Mesenchymal stem cell (in vitro differentiated cells and primary cell): ENCODE data around the gene RNF227.

Source experiments
- DNase-seq: peaks from one replicate; pipeline ENCODE4 v3.0.0-alpha.2; 2013
- H2AFZ ChIP-seq: one replicate; pipeline ENCODE4 v1.6.1; 2013; ENCODE audit warnings: low read depth, mild to moderate bottlenecking, control low read depth, inconsistent platforms, low read length, moderate library complexity
- H2AK5ac ChIP-seq: 2 replicates; pipeline ENCODE4 v1.6.1; 2013; ENCODE audit warnings: low read length, moderate library complexity, mild to moderate bottlenecking, inconsistent platforms; ENCODE audit not compliant: severe bottlenecking
- H2BK120ac ChIP-seq: one replicate; pipeline ENCODE4 v1.6.1; 2013; ENCODE audit warnings: low read depth, mild to moderate bottlenecking, inconsistent platforms, low read length, moderate library complexity
- H2BK12ac ChIP-seq, 2 experiments: one replicate each; pipeline ENCODE4 v1.6.1; 2013; ENCODE audit warnings: inconsistent platforms in 2 of 2, low read length in 2 of 2, mild to moderate bottlenecking in 2 of 2, moderate library complexity in 2 of 2, control low read depth in 1 of 2
- H2BK15ac ChIP-seq: one replicate; pipeline ENCODE4 v1.6.1; 2013; ENCODE audit warnings: mild to moderate bottlenecking, low read depth, inconsistent platforms; ENCODE audit not compliant: poor library complexity, severe bottlenecking
- H2BK5ac ChIP-seq: 2 replicates; pipeline ENCODE4 v1.6.1; 2013; ENCODE audit warnings: low read depth, mild to moderate bottlenecking, low read length, control low read depth, inconsistent platforms; ENCODE audit not compliant: poor library complexity, severe bottlenecking
- H3K14ac ChIP-seq, 2 experiments: one replicate each; pipeline ENCODE4 v1.6.1; 2013; ENCODE audit warnings: inconsistent platforms in 2 of 2, low read length in 2 of 2, control low read depth in 1 of 2, mild to moderate bottlenecking in 1 of 2, moderate library complexity in 1 of 2
- H3K18ac ChIP-seq, 2 experiments: one replicate each; pipeline ENCODE4 v1.6.1; 2013; ENCODE audit warnings: inconsistent platforms in 2 of 2, low read length in 2 of 2, control low read depth in 1 of 2, low read depth in 1 of 2, mild to moderate bottlenecking in 1 of 2
- H3K23ac ChIP-seq, 2 experiments: one replicate each; pipeline ENCODE4 v1.6.1; 2013; ENCODE audit warnings: inconsistent platforms in 2 of 2, low read length in 2 of 2, mild to moderate bottlenecking in 2 of 2, moderate library complexity in 2 of 2, control low read depth in 1 of 2
- H3K27ac ChIP-seq: 2 replicates; pipeline ENCODE4 v1.5.1; 2013; ENCODE audit warnings: mild to moderate bottlenecking, moderate library complexity, low read length, control low read depth, inconsistent platforms; ENCODE audit not compliant: poor library complexity, severe bottlenecking
- H3K27me3 ChIP-seq, 2 experiments: 2 replicates each; pipeline versions ENCODE4 v1.6.1 to v1.7.0; 2013; ENCODE audit warnings: low read length in 2 of 2, mild to moderate bottlenecking in 2 of 2, moderate library complexity in 2 of 2, control low read depth in 1 of 2, inconsistent platforms in 1 of 2; ENCODE audit not compliant: control insufficient read depth in 1 of 2, insufficient read depth in 1 of 2
- H3K36me3 ChIP-seq, 2 experiments: 2 replicates each; pipeline versions ENCODE4 v1.6.1 to v1.7.0; 2013; ENCODE audit warnings: low read length in 2 of 2, control low read depth in 1 of 2, inconsistent platforms in 1 of 2, low read depth in 1 of 2, mild to moderate bottlenecking in 1 of 2; ENCODE audit not compliant: insufficient read depth in 2 of 2, control insufficient read depth in 1 of 2
- H3K4ac ChIP-seq, 2 experiments: one replicate each; pipeline ENCODE4 v1.6.1; 2013; ENCODE audit warnings: inconsistent platforms in 2 of 2, low read length in 2 of 2, mild to moderate bottlenecking in 2 of 2, moderate library complexity in 2 of 2, control low read depth in 1 of 2, low read depth in 1 of 2
- H3K4me1 ChIP-seq: 2 replicates; pipeline ENCODE4 v1.6.1; 2013; ENCODE audit warnings: low read depth, low read length, control low read depth; ENCODE audit not compliant: control insufficient read depth, insufficient read depth
- H3K4me2 ChIP-seq: 2 replicates; pipeline ENCODE4 v1.6.1; 2013; ENCODE audit warnings: low read length, mild to moderate bottlenecking, inconsistent platforms; ENCODE audit not compliant: poor library complexity, severe bottlenecking
- H3K4me3 ChIP-seq, 2 experiments: 2 replicates each; pipeline versions ENCODE4 v1.5.1 to v1.7.0; 2013; ENCODE audit warnings: low read length in 2 of 2, mild to moderate bottlenecking in 2 of 2, control low read depth in 1 of 2, low read depth in 1 of 2; ENCODE audit not compliant: insufficient read depth in 1 of 2
- H3K79me1 ChIP-seq: replicated peaks from 2 replicates; pipeline ENCODE4 v1.6.1; 2013; ENCODE audit warnings: mild to moderate bottlenecking, control low read depth, low read length, inconsistent platforms; ENCODE audit not compliant: poor library complexity, severe bottlenecking
- H3K9ac ChIP-seq: 2 replicates; pipeline ENCODE4 v1.7.0; 2013; ENCODE audit warnings: mild to moderate bottlenecking, low read length, moderate library complexity
- H3K9me3 ChIP-seq: 2 replicates; pipeline ENCODE4 v1.7.0; 2013; ENCODE audit warnings: mild to moderate bottlenecking, low read length; ENCODE audit not compliant: control insufficient read depth
- H4K8ac ChIP-seq: one replicate; pipeline ENCODE4 v1.6.1; 2013; ENCODE audit warnings: inconsistent platforms, mild to moderate bottlenecking, low read length, moderate library complexity
- H4K91ac ChIP-seq: one replicate; pipeline ENCODE4 v1.6.1; 2013; ENCODE audit warnings: mild to moderate bottlenecking, low read length, inconsistent platforms
- WGBS: methylation state at CpG from one replicate; pipeline ENCODE4 v1.1.7; 2013; ENCODE audit warnings: mixed read lengths; 5-methylcytosine and 5-hydroxymethylcytosine counted together

RNF227 gene

DNA sequence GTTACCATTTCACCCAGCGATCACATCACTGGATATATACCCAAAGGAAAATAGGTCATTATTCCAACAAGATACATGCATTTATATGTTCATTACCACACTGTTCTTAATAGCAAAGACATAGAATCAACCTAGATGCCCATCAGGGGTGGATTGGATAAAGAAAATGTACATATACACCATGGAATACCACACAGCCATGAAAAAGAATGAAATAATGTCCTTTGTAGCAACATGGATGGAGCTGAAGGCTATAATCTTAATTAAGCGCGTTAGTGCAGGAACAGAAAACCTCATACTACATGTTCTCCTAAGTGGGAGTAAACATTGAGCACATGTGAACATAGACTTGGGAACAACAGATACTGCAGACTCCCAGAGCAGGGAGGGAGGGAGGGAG lies 34.5 kb upstream of the RNF227 start:
- Histone ChIP-seq H4K8ac (no peak overlapping the region), H3K9ac (no peak overlapping the region), H3K4me2 (no peak overlapping the region), H2AFZ (no peak overlapping the region), H2AK5ac (no peak overlapping the region), H4K91ac (no peak overlapping the region), H2BK120ac (no peak overlapping the region), H2BK5ac (no peak overlapping the region), H3K27me3 (no peaks in the 10 kb centered on the region), H3K4ac (no peak overlapping the region), H3K36me3 (peaks cover 30 to 53% of the 10 kb centered on the region in 2 experiments), H2BK12ac (no peak overlapping the region), H3K4me1 (no peaks in the 10 kb centered on the region), H3K23ac (no peak overlapping the region), H2BK15ac (no peak overlapping the region), H3K79me1 (peaks cover 5% of the 10 kb centered on the region), H3K4me3 (no peak overlapping the region), H3K27ac (no peak overlapping the region), H3K14ac (no peak overlapping the region), H3K9me3 (no peaks in the 10 kb centered on the region), H3K18ac (no peak overlapping the region)
- WGBS = 100% methylated on average over 1 of the region's 3 CpGs
- DNase-seq = no peak

GRCh38 chr17:7947651-7948050 lies 31.6 kb upstream of the RNF227 start:
- H3K14ac ChIP-seq = no peak overlapping the region
- 93% methylated on average over 5 of the region's 5 CpGs for WGBS
- no peak overlapping the region for H4K8ac ChIP-seq
- H2AFZ ChIP-seq = no peak overlapping the region
- H2BK15ac ChIP-seq = no peak overlapping the region
- H2AK5ac ChIP-seq = no peak overlapping the region
- H3K23ac ChIP-seq = no peak overlapping the region
- no peak overlapping the region for H2BK120ac ChIP-seq
- H3K4ac ChIP-seq = no peak overlapping the region
- H3K36me3 ChIP-seq = peaks cover 48 to 80% of the 10 kb centered on the region in 2 experiments
- DNase-seq = no peak
- no peak overlapping the region for H3K27ac ChIP-seq
- H2BK5ac ChIP-seq = no peak overlapping the region
- no peak overlapping the region for H2BK12ac ChIP-seq
- no peak overlapping the region for H3K4me3 ChIP-seq
- H4K91ac ChIP-seq = no peak overlapping the region
- no peaks in the 10 kb centered on the region for H3K4me1 ChIP-seq
- no peak overlapping the region for H3K4me2 ChIP-seq
- H3K18ac ChIP-seq = no peak overlapping the region
- peaks cover 9% of the 10 kb centered on the region for H3K79me1 ChIP-seq
- H3K27me3 ChIP-seq = no peaks in the 10 kb centered on the region
- no peaks in the 10 kb centered on the region for H3K9me3 ChIP-seq
- no peak overlapping the region for H3K9ac ChIP-seq

- no peak overlapping the region for H3K4me3 ChIP-seq
- H3K9me3 ChIP-seq = no peaks in the 10 kb centered on the region
- no peak overlapping the region for H3K9ac ChIP-seq
- H3K27me3 ChIP-seq = no peaks in the 10 kb centered on the region
- H2BK5ac ChIP-seq = no peak overlapping the region
- H3K36me3 ChIP-seq = peaks cover 52 to 83% of the 10 kb centered on the region in 2 experiments
- H2AFZ ChIP-seq = no peak overlapping the region
- no peak overlapping the region for H3K4ac ChIP-seq
- H3K4me1 ChIP-seq = no peaks in the 10 kb centered on the region
- no peak overlapping the region for H3K27ac ChIP-seq
- no peak overlapping the region for H2AK5ac ChIP-seq
- no peak for DNase-seq
- peaks cover 9% of the 10 kb centered on the region for H3K79me1 ChIP-seq
- no peak overlapping the region for H3K18ac ChIP-seq
- H3K4me2 ChIP-seq = no peak overlapping the region
- no peak overlapping the region for H2BK120ac ChIP-seq
- WGBS = 93% methylated on average over 3 of the region's 5 CpGs
- no peak overlapping the region for H3K23ac ChIP-seq
- no peak overlapping the region for H4K8ac ChIP-seq
- H2BK12ac ChIP-seq = no peak overlapping the region
- no peak overlapping the region for H2BK15ac ChIP-seq
- no peak overlapping the region for H3K14ac ChIP-seq
- no peak overlapping the region for H4K91ac ChIP-seq
Measured at GRCh38 chr17:7946441-7946840, 30.4 kb upstream of the RNF227 start.

- H3K4me2 ChIP-seq = no peak overlapping the region
Measured at GRCh38 chr17:7945651-7946050, 29.6 kb upstream of the RNF227 start.

More at GRCh38 chr17:7945651-7946050, 29.6 kb upstream of the RNF227 start:
- Histone ChIP-seq H2BK5ac (no peak overlapping the region), H3K27ac (no peak overlapping the region), H3K9ac (no peak overlapping the region), H3K79me1 (peaks cover 9% of the 10 kb centered on the region), H3K4me1 (no peaks in the 10 kb centered on the region), H3K18ac (no peak overlapping the region), H3K23ac (no peak overlapping the region), H4K8ac (no peak overlapping the region), H3K27me3 (no peaks in the 10 kb centered on the region), H3K4ac (no peak overlapping the region), H4K91ac (no peak overlapping the region), H2BK15ac (no peak overlapping the region), H3K36me3 (peaks cover 54 to 88% of the 10 kb centered on the region in 2 experiments), H2BK120ac (no peak overlapping the region), H2AFZ (no peak overlapping the region), H3K14ac (no peak overlapping the region), H3K9me3 (no peaks in the 10 kb centered on the region), H3K4me3 (no peak overlapping the region), H2BK12ac (no peak overlapping the region), H2AK5ac (no peak overlapping the region)
- 95% methylated on average over 7 of the region's 7 CpGs for WGBS
- DNase-seq = no peak
